Stimulated activated CD4-positive, alpha-beta T cell treated with anti-CD3 and anti-CD28 coated beads, Interleukin-15, amount 100 ng/mL, for 24 hours (primary cell): Measurements from ENCODE around the gene TMEM143.
"Not testable (repeated sequence)": the region's sequence is repeated elsewhere in the genome, so short reads cannot be mapped to it uniquely, and the experiment has no call there.

Experiments used
- DNase-seq: peaks from one replicate; pipeline ENCODE4 v3.0.0-alpha.2; 2020

The TMEM143 gene

GRCh38 chr19:48390188-48391099 lies 26.7 kb upstream of the TMEM143 start:
- peak; percentile 75 for DNase-seq

- no peak for DNase-seq
Observed at GRCh38 chr19:48386981-48387380, 23.2 kb upstream of the TMEM143 start.

GRCh38 chr19:48385461-48386087 lies 21.8 kb upstream of the TMEM143 start:
- no peak for DNase-seq

- DNase-seq, result no peak
Observed at GRCh38 chr19:48382286-48382685, 18.5 kb upstream of the TMEM143 start.

GRCh38 chr19:48381178-48381950 lies 17.6 kb upstream of the TMEM143 start:
- DNase-seq, result no peak

- DNase-seq, result no peak
Observed at GRCh38 chr19:48379058-48379457, 15.3 kb upstream of the TMEM143 start.

GRCh38 chr19:48378194-48378570 lies 14.4 kb upstream of the TMEM143 start:
- DNase-seq, result no peak

- no peak for DNase-seq
Observed at GRCh38 chr19:48373567-48373966, 9.8 kb upstream of the TMEM143 start.

GRCh38 chr19:48372904-48373303 lies 9.2 kb upstream of the TMEM143 start:
- DNase-seq, result no peak

- DNase-seq, result not testable (repeated sequence)
Observed at GRCh38 chr19:48371771-48372170, 8.0 kb upstream of the TMEM143 start.

GRCh38 chr19:48371367-48371766 lies 7.6 kb upstream of the TMEM143 start:
- no peak for DNase-seq

- DNase-seq, result no peak
Observed at GRCh38 chr19:48370955-48371354, 7.2 kb upstream of the TMEM143 start.

GRCh38 chr19:48368936-48369335 lies 5.2 kb upstream of the TMEM143 start:
- no peak for DNase-seq

GRCh38 chr19:48367855-48368254 lies 4.1 kb upstream of the TMEM143 start:
- no peak for DNase-seq

- no peak for DNase-seq
Observed at GRCh38 chr19:48365602-48366001, 1.9 kb upstream of the TMEM143 start.

- DNase-seq, result no peak
Observed at GRCh38 chr19:48364598-48365348, 1.0 kb upstream of the TMEM143 start.

GRCh38 chr19:48363500-48363809 lies 285 bp downstream of the TMEM143 start:
- DNase-seq, result no peak

- DNase-seq, result peak; percentile 95
Observed at GRCh38 chr19:48362716-48363499, 832 bp downstream of the TMEM143 start.

- DNase-seq, result no peak
Observed at GRCh38 chr19:48361912-48362311, 1.8 kb downstream of the TMEM143 start.

- no peak for DNase-seq
Observed at GRCh38 chr19:48359123-48359522, 4.6 kb downstream of the TMEM143 start.

GRCh38 chr19:48355365-48355954 lies 8.3 kb downstream of the TMEM143 start:
- no peak for DNase-seq
